SK-N-SH (cell line): ENCODE measurements around the gene ZFX.

Experiments used
- EP300 ChIP-seq, 2 experiments: IDR thresholded peaks; 2 replicates each; pipeline versions ENCODE4 v1.4.0 to v1.6.1; 2012; ENCODE audit warnings: borderline replicate concordance in 1 of 2, low read depth in 1 of 2, low read length in 1 of 2
- EZH2phosphoT487 ChIP-seq: fragments of 200-600 bp; sonication (generic); IDR thresholded peaks from 2 replicates; pipeline ENCODE4 v1.6.1; 2017; ENCODE audit warnings: low read depth, mixed run types, mild to moderate bottlenecking, antibody characterized with exemption, moderate library complexity, borderline replicate concordance
- FOXJ3 ChIP-seq: sonication (generic); formaldehyde crosslinking; IDR thresholded peaks from 2 replicates; pipeline ENCODE4 v1.5.1; 2020; ENCODE audit warnings: mild to moderate bottlenecking, missing genetic modification reagents
- FOXM1 ChIP-seq: IDR thresholded peaks from 2 replicates; pipeline ENCODE4 v1.4.0; 2012; ENCODE audit warnings: low read depth, mild to moderate bottlenecking
- POLR2AphosphoS5 ChIP-seq: IDR thresholded peaks from 2 replicates; pipeline ENCODE4 v1.6.1; 2012; ENCODE audit warnings: low read depth, low read length
- RAD21 ChIP-seq: IDR thresholded peaks from 2 replicates; pipeline ENCODE4 v1.6.1; 2012; ENCODE audit warnings: mild to moderate bottlenecking, low read length
- RFX5 ChIP-seq: IDR thresholded peaks from 2 replicates; pipeline ENCODE4 v1.6.1; 2012; ENCODE audit warnings: mild to moderate bottlenecking, improper control_type of control experiment, low read length
- SIN3A ChIP-seq: IDR thresholded peaks from 2 replicates; pipeline ENCODE4 v1.6.1; 2012; ENCODE audit warnings: low read depth, mild to moderate bottlenecking, low read length, moderate library complexity, borderline replicate concordance
- TAF1 ChIP-seq: IDR thresholded peaks from 2 replicates; pipeline ENCODE4 v1.6.1; 2012; ENCODE audit warnings: low read depth, mild to moderate bottlenecking, low read length, moderate library complexity, borderline replicate concordance
- TCF12 ChIP-seq: IDR thresholded peaks from 2 replicates; pipeline ENCODE4 v1.4.0; 2012
- TF ChIP-seq, protein P1 (sequence below): fragments of 200-600 bp; sonication (generic); IDR thresholded peaks from 2 replicates; pipeline ENCODE4 v1.6.1; 2017; ENCODE audit warnings: antibody characterized with exemption, mild to moderate bottlenecking, moderate library complexity
- TF ChIP-seq, protein P2 (sequence below): IDR thresholded peaks from 2 replicates; pipeline ENCODE4 v1.6.1; 2012; ENCODE audit warnings: mild to moderate bottlenecking, low read depth, low read length, moderate library complexity

DNA sequence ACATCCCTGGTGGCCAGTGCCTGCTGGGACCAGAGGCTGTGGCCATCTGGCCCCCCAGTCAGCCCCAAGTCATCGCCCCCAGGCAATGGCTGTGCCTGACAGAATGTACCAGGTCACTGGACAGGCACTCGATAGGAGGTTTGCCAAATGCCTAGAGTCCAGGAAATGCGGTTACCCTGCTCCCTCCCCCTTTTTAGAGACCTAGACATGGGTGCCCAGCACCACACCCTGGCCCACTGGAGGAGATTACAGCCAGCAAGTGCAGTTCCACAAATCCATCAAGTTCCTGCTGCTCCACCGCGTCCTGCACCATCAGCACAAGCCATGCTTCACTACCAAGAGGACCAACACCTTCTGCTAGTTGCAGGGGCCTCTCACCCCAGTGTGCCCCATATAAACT, 16.2 kb upstream of the ZFX start:
- TF ChIP-seq, protein P1, sequence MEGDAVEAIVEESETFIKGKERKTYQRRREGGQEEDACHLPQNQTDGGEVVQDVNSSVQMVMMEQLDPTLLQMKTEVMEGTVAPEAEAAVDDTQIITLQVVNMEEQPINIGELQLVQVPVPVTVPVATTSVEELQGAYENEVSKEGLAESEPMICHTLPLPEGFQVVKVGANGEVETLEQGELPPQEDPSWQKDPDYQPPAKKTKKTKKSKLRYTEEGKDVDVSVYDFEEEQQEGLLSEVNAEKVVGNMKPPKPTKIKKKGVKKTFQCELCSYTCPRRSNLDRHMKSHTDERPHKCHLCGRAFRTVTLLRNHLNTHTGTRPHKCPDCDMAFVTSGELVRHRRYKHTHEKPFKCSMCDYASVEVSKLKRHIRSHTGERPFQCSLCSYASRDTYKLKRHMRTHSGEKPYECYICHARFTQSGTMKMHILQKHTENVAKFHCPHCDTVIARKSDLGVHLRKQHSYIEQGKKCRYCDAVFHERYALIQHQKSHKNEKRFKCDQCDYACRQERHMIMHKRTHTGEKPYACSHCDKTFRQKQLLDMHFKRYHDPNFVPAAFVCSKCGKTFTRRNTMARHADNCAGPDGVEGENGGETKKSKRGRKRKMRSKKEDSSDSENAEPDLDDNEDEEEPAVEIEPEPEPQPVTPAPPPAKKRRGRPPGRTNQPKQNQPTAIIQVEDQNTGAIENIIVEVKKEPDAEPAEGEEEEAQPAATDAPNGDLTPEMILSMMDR = no peak
- no peak for TF ChIP-seq FOXM1
- no peak for TF ChIP-seq EZH2phosphoT487
- no peak for TF ChIP-seq RAD21
- no peak for TF ChIP-seq TCF12
- TF ChIP-seq TAF1 = no peak
- TF ChIP-seq, protein P2, sequence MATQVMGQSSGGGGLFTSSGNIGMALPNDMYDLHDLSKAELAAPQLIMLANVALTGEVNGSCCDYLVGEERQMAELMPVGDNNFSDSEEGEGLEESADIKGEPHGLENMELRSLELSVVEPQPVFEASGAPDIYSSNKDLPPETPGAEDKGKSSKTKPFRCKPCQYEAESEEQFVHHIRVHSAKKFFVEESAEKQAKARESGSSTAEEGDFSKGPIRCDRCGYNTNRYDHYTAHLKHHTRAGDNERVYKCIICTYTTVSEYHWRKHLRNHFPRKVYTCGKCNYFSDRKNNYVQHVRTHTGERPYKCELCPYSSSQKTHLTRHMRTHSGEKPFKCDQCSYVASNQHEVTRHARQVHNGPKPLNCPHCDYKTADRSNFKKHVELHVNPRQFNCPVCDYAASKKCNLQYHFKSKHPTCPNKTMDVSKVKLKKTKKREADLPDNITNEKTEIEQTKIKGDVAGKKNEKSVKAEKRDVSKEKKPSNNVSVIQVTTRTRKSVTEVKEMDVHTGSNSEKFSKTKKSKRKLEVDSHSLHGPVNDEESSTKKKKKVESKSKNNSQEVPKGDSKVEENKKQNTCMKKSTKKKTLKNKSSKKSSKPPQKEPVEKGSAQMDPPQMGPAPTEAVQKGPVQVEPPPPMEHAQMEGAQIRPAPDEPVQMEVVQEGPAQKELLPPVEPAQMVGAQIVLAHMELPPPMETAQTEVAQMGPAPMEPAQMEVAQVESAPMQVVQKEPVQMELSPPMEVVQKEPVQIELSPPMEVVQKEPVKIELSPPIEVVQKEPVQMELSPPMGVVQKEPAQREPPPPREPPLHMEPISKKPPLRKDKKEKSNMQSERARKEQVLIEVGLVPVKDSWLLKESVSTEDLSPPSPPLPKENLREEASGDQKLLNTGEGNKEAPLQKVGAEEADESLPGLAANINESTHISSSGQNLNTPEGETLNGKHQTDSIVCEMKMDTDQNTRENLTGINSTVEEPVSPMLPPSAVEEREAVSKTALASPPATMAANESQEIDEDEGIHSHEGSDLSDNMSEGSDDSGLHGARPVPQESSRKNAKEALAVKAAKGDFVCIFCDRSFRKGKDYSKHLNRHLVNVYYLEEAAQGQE = no peak
- no peak for TF ChIP-seq POLR2AphosphoS5
- no peak for TF ChIP-seq FOXJ3 (CRISPR knock-in tag)
- no peak for TF ChIP-seq EP300 (IDR thresholded peaks at IDR 0.05; ENCODE audit: borderline replicate concordance in 1 of 2, low read depth in 1 of 2, low read length in 1 of 2)
- no peak for TF ChIP-seq SIN3A
- no peak for TF ChIP-seq RFX5
